HTR-8/SVneo (cell line): ENCODE results near the gene CNGB1.
A peak's percentile ranks its signal among the peaks of the same experiment; 100 is the strongest.
"Not testable (repeated sequence)": the region's sequence is repeated elsewhere in the genome, so short reads cannot be mapped to it uniquely, and the experiment has no call there.

ENCODE experiments used
- DNase-seq: peaks from one replicate; pipeline ENCODE4 v3.0.0; 2011; ENCODE audit warnings: low spot score, mixed read lengths; ENCODE audit not compliant: insufficient read length
- FAIRE-seq: peaks from 2 replicates; lab custom pipeline; 2011; peaks lifted over from hg19 to GRCh38; lab: Jason Lieb, UNC

Gene CNGB1

GRCh38 chr16:57938936-57939871, 31.7 kb downstream of the CNGB1 start:
- DNase-seq (no peak), FAIRE-seq (peak; percentile 57)

- no peak for DNase-seq
- peak; percentile 36 for FAIRE-seq
Measured at GRCh38 chr16:57938484-57938883, 32.4 kb downstream of the CNGB1 start.

- FAIRE-seq: no peak
Measured at GRCh38 chr16:57937861-57938260, 33.1 kb downstream of the CNGB1 start.

GRCh38 chr16:57935904-57936303, 35.0 kb downstream of the CNGB1 start:
- FAIRE-seq (peak; percentile 48), DNase-seq (no peak)

More at GRCh38 chr16:57937861-57938260, 33.1 kb downstream of the CNGB1 start:
- no peak for DNase-seq

- no peak for DNase-seq
- no peak for FAIRE-seq
Measured at GRCh38 chr16:57930533-57930932, 40.4 kb downstream of the CNGB1 start.

GRCh38 chr16:57929250-57929649, 41.7 kb downstream of the CNGB1 start:
- FAIRE-seq (no peak), DNase-seq (no peak)

- FAIRE-seq (no peak), DNase-seq (no peak)
Measured at GRCh38 chr16:57926041-57926440, 44.9 kb downstream of the CNGB1 start.

GRCh38 chr16:57925310-57925709, 45.6 kb downstream of the CNGB1 start:
- FAIRE-seq: no peak

GRCh38 chr16:57924514-57924913, 46.4 kb downstream of the CNGB1 start:
- DNase-seq (no peak), FAIRE-seq (no peak)

More at GRCh38 chr16:57925310-57925709, 45.6 kb downstream of the CNGB1 start:
- DNase-seq: no peak

- FAIRE-seq: no peak
- no peak for DNase-seq
Measured at GRCh38 chr16:57923841-57924240, 47.1 kb downstream of the CNGB1 start.

- no peak for DNase-seq
- no peak for FAIRE-seq
Measured at GRCh38 chr16:57923418-57923817, 47.5 kb downstream of the CNGB1 start.

GRCh38 chr16:57920880-57921229, 50.1 kb downstream of the CNGB1 start:
- no peak for DNase-seq
- no peak for FAIRE-seq

GRCh38 chr16:57920215-57920879, 50.6 kb downstream of the CNGB1 start:
- FAIRE-seq (no peak), DNase-seq (no peak)

- DNase-seq (no peak), FAIRE-seq (no peak)
Measured at GRCh38 chr16:57918994-57919393, 51.9 kb downstream of the CNGB1 start.

GRCh38 chr16:57918444-57918843, 52.5 kb downstream of the CNGB1 start:
- no peak for FAIRE-seq

GRCh38 chr16:57917929-57918328, 53.0 kb downstream of the CNGB1 start:
- not testable (repeated sequence) for DNase-seq, FAIRE-seq

More at GRCh38 chr16:57918444-57918843, 52.5 kb downstream of the CNGB1 start:
- no peak for DNase-seq

- not testable (repeated sequence) for DNase-seq, FAIRE-seq
Measured at GRCh38 chr16:57917489-57917888, 53.4 kb downstream of the CNGB1 start.

GRCh38 chr16:57916735-57917438, 54.0 kb downstream of the CNGB1 start:
- DNase-seq (peak; percentile 36), FAIRE-seq (peak; percentile 92)

GRCh38 chr16:57915811-57916488, 55.0 kb downstream of the CNGB1 start:
- no peak for FAIRE-seq
- DNase-seq: no peak

GRCh38 chr16:57915267-57915666, 55.7 kb downstream of the CNGB1 start:
- no peak for DNase-seq

More at GRCh38 chr16:57915267-57915666, 55.7 kb downstream of the CNGB1 start:
- FAIRE-seq: no peak
